WTC11 (cell line): ENCODE measurements around the gene SYS1.

ENCODE experiments used
- CREB1 ChIP-seq: sonication (generic); formaldehyde crosslinking; IDR thresholded peaks from 2 replicates; pipeline ENCODE4 v1.8.0; 2023; ENCODE audit warnings: mild to moderate bottlenecking, missing genetic modification reagents
- EMX1 ChIP-seq: fragments of 250-450 bp; sonication (Bioruptor Pico); IDR thresholded peaks from 2 replicates; pipeline ENCODE4 v1.8.0; 2021; ENCODE audit warnings: mild to moderate bottlenecking
- JUN ChIP-seq: sonication (generic); formaldehyde crosslinking; IDR thresholded peaks from 2 replicates; pipeline ENCODE4 v1.8.0; 2023; ENCODE audit warnings: mild to moderate bottlenecking, missing genetic modification reagents
- TCF7 ChIP-seq: sonication (generic); formaldehyde crosslinking; IDR thresholded peaks from 2 replicates; pipeline ENCODE4 v1.8.0; 2022; ENCODE audit warnings: mild to moderate bottlenecking, low read depth, missing genetic modification reagents, moderate library complexity
- TEAD4 ChIP-seq: sonication (generic); formaldehyde crosslinking; IDR thresholded peaks from 2 replicates; pipeline ENCODE4 v1.8.0; 2022; ENCODE audit warnings: mild to moderate bottlenecking, missing genetic modification reagents
- ZNF263 ChIP-seq: sonication (generic); formaldehyde crosslinking; IDR thresholded peaks from 2 replicates; pipeline ENCODE4 v1.8.1; 2022; ENCODE audit warnings: low read depth, mild to moderate bottlenecking, moderate library complexity, missing genetic modification reagents
- ZNF416 ChIP-seq: fragments of 250-450 bp; sonication (Bioruptor Pico); IDR thresholded peaks from 2 replicates; pipeline ENCODE4 v1.9.0; 2021; ENCODE audit warnings: mild to moderate bottlenecking, inconsistent platforms
- TF ChIP-seq, protein P1 (sequence below): sonication (generic); formaldehyde crosslinking; IDR thresholded peaks from 2 replicates; pipeline ENCODE4 v1.8.1; 2022; ENCODE audit warnings: low read depth, mild to moderate bottlenecking, moderate library complexity, missing genetic modification reagents, borderline replicate concordance

DNA sequence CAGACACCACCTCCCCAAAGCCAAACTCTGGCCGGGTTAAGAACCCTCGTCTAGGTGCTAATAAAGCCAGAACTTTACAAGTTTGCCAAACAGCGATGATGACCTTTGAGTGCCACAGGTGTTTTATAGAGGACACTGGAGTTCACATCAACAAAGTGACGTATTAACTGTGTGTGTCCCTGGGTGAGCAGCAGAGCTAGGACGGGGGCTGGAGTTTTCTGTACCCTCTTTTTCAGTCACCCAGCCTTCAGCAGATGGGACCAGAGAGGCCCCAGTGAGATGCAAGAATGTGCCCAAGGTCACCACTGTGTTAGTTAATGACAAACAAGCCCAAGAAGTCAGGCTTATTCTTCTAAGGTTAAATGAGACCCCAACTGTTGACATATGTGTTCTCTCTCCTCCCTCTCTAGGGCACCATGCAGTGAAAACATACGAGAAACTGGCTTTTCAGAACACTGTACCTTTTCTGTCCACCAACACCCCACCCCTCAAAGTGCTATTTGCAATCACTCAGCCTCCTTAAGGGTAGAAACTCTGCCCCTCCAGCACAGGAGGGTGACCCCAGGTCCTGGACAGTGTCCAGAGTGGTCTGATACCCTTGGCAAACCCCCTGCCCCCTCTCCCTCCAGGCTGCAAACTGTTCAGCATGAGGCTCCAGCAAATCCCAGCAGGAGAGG is 20.0 kb upstream of the SYS1 start:
- TF ChIP-seq TCF7 (CRISPR knock-in tag) (no peak), EMX1 (no peak), TEAD4 (CRISPR knock-in tag) (no peak), ZNF263 (CRISPR knock-in tag) (no peak), JUN (CRISPR knock-in tag) (no peak), ZNF416 (CRISPR knock-in tag) (no peak), CREB1 (no peak)
- TF ChIP-seq, protein P1, sequence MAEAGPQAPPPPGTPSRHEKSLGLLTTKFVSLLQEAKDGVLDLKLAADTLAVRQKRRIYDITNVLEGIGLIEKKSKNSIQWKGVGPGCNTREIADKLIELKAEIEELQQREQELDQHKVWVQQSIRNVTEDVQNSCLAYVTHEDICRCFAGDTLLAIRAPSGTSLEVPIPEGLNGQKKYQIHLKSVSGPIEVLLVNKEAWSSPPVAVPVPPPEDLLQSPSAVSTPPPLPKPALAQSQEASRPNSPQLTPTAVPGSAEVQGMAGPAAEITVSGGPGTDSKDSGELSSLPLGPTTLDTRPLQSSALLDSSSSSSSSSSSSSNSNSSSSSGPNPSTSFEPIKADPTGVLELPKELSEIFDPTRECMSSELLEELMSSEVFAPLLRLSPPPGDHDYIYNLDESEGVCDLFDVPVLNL (CRISPR knock-in tag) = no peak
